ENCODE results near the gene TLL1. TPM values are rescaled to one million over a fixed set of nuclear protein-coding genes. Genes with fewer than 3 reads are reported as not detected.

The TLL1 gene
- total RNA-seq, 1 experiment from 2014 or later, result 5.0 TPM

GRCh38 chr4:165844161-165844560 lies 28.9 kb upstream of the TLL1 start:
- H3K9me2 ChIP-seq (replicated peaks; ENCODE audit: low read length), result no peaks in the 10 kb centered on the region
- no peak overlapping the region for H3K4me2 ChIP-seq (ENCODE audit: low read length)
- H3K4me3 ChIP-seq (ENCODE audit: low read length), result no peak overlapping the region
- H3K4me1 ChIP-seq (ENCODE audit: insufficient read depth, low read length), result 0 out of 2 replicates have a peak, but pooled peaks cover 5% of the 10 kb centered on the region
- no peaks in the 10 kb centered on the region for H3F3A ChIP-seq (ENCODE audit: low read length, unreplicated experiment)
- H3K27me3 ChIP-seq (ENCODE audit: low read length), result no peaks in the 10 kb centered on the region
- no peak overlapping the region for H3K27ac ChIP-seq (ENCODE audit: low read length)
- no TSS peak for BruUV-seq (replicated peaks)
- CTCF ChIA-PET, result no interaction called here
- H2AFZ ChIP-seq (ENCODE audit: low read length), result no peak overlapping the region
- no peaks in the 10 kb centered on the region for H3K36me3 ChIP-seq (ENCODE audit: low read depth, low read length)
- intact Hi-C loops (cut with micrococcal nuclease), result no loop called here
- no peaks in the 10 kb centered on the region for H3K9me3 ChIP-seq (ENCODE audit: low read length)
- ATAC-seq (no peak), DNase-seq (no peak)
- H3K9ac ChIP-seq (ENCODE audit: low read length), result no peak overlapping the region
- POLR2A ChIA-PET (ENCODE audit: unreplicated experiment), result no interaction called here
- no peak for TF ChIP-seq CTCF (conservative IDR thresholded peaks at IDR 0.05; ENCODE audit: low read depth, low read length)
- no peaks in the 10 kb centered on the region for H3K79me2 ChIP-seq (ENCODE audit: low read length)
- H4K20me1 ChIP-seq (ENCODE audit: low read length), result no peaks in the 10 kb centered on the region

GRCh38 chr4:165851256-165851655 lies 21.8 kb upstream of the TLL1 start:
- H3K4me2 ChIP-seq (ENCODE audit: low read length), result no peak overlapping the region
- no peaks in the 10 kb centered on the region for H4K20me1 ChIP-seq (ENCODE audit: low read length)
- no TSS peak for BruUV-seq (replicated peaks)
- ChIA-PET POLR2A (ENCODE audit: unreplicated experiment) (no interaction called here), CTCF (no interaction called here)
- no peak overlapping the region for H3K27ac ChIP-seq (ENCODE audit: low read length)
- no peak for ATAC-seq
- H3K9ac ChIP-seq (ENCODE audit: low read length), result no peak overlapping the region
- intact Hi-C loops (cut with micrococcal nuclease), result no loop called here
- TF ChIP-seq CTCF (conservative IDR thresholded peaks at IDR 0.05; ENCODE audit: low read depth, low read length), result no peak
- no peak for TF ChIP-seq EZH2phosphoT487 (IDR thresholded peaks at IDR 0.05; ENCODE audit: borderline replicate concordance, low read length)
- TF ChIP-seq EZH2 (IDR thresholded peaks at IDR 0.05; ENCODE audit: low read length, unreplicated experiment), result no peak
- H3K79me2 ChIP-seq (ENCODE audit: low read length), result no peaks in the 10 kb centered on the region
- no peak for DNase-seq
- no peak overlapping the region for H2AFZ ChIP-seq (ENCODE audit: low read length)
- no peaks in the 10 kb centered on the region for H3K27me3 ChIP-seq (ENCODE audit: low read length)
- H3K9me2 ChIP-seq (replicated peaks; ENCODE audit: low read length), result no peaks in the 10 kb centered on the region
- H3K4me1 ChIP-seq (ENCODE audit: insufficient read depth, low read length), result no peaks in the 10 kb centered on the region
- no peaks in the 10 kb centered on the region for H3K9me3 ChIP-seq (ENCODE audit: low read length)
- H3K4me3 ChIP-seq (ENCODE audit: low read length), result no peak overlapping the region
- no peaks in the 10 kb centered on the region for H3F3A ChIP-seq (ENCODE audit: low read length, unreplicated experiment)
- no peaks in the 10 kb centered on the region for H3K36me3 ChIP-seq (ENCODE audit: low read depth, low read length)

GRCh38 chr4:165855191-165855590 lies 17.8 kb upstream of the TLL1 start:
- Histone ChIP-seq H4K20me1 (ENCODE audit: low read length) (no peaks in the 10 kb centered on the region), H2AFZ (ENCODE audit: low read length) (no peak overlapping the region), H3K9me2 (replicated peaks; ENCODE audit: low read length) (no peaks in the 10 kb centered on the region), H3K79me2 (ENCODE audit: low read length) (no peaks in the 10 kb centered on the region), H3K27ac (ENCODE audit: low read length) (no peak overlapping the region), H3K27me3 (ENCODE audit: low read length) (no peaks in the 10 kb centered on the region), H3K9ac (ENCODE audit: low read length) (no peak overlapping the region), H3K4me1 (ENCODE audit: insufficient read depth, low read length) (no peaks in the 10 kb centered on the region), H3K4me2 (ENCODE audit: low read length) (no peak overlapping the region), H3F3A (ENCODE audit: low read length, unreplicated experiment) (no peaks in the 10 kb centered on the region), H3K9me3 (ENCODE audit: low read length) (no peaks in the 10 kb centered on the region), H3K4me3 (ENCODE audit: low read length) (no peak overlapping the region), H3K36me3 (ENCODE audit: low read depth, low read length) (no peaks in the 10 kb centered on the region)
- CTCF ChIA-PET, result no interaction called here
- intact Hi-C loops (cut with micrococcal nuclease), result loop anchor here (1.0 kb wide), 1 partner anchor 318 kb away; no protein-coding TSS in a partner anchor
- no peak for TF ChIP-seq EZH2phosphoT487 (IDR thresholded peaks at IDR 0.05; ENCODE audit: borderline replicate concordance, low read length)
- TF ChIP-seq EZH2 (IDR thresholded peaks at IDR 0.05; ENCODE audit: low read length, unreplicated experiment), result no peak
- TF ChIP-seq CTCF (conservative IDR thresholded peaks at IDR 0.05; ENCODE audit: low read depth, low read length), result no peak
- DNase-seq (no peak), ATAC-seq (no peak)
- POLR2A ChIA-PET (ENCODE audit: unreplicated experiment), result no interaction called here
- BruUV-seq (replicated peaks), result no TSS peak
